HEK293 (cell line): ENCODE data around the gene SSTR5.

Experiments used
- CTCF ChIA-PET: fragments of 350-600 bp; formaldehyde crosslinking; extraction: SDS; loops from one replicate; lab custom pipeline; 2021; ENCODE audit warnings: antibody characterized with exemption; lab: Yijun Ruan, JAX
- POLR2A ChIA-PET: fragments of 300-600 bp; formaldehyde crosslinking; extraction: SDS; loops from one replicate; lab custom pipeline; 2020; ENCODE audit warnings: antibody characterized with exemption, inconsistent platforms; lab: Yijun Ruan, JAX
- H3K27ac ChIP-seq: fragments of 200-500 bp; sonication (Bioruptor generic); 2 replicates; pipeline ENCODE4 v1.5.1; 2014; ENCODE audit warnings: low read depth, low read length, control low read depth, inconsistent platforms; ENCODE audit errors: extremely low read depth
- H3K36me3 ChIP-seq, 2 experiments: fragments of 200-500 bp in 1 of 2; sonication (Bioruptor generic) in 1 of 2; 1 replicate in 1 of 2; 2 replicates in 1 of 2; pipeline ENCODE4 v1.5.1; 2014 to 2017; ENCODE audit warnings: inconsistent platforms in 2 of 2, low read length in 2 of 2; ENCODE audit not compliant: control insufficient read depth in 2 of 2, insufficient read depth in 1 of 2
- H3K4me1 ChIP-seq: fragments of 200-500 bp; sonication (Bioruptor generic); 2 replicates; pipeline ENCODE4 v1.5.1; 2014; ENCODE audit warnings: mild to moderate bottlenecking, low read length, inconsistent platforms; ENCODE audit not compliant: control insufficient read depth, insufficient read depth
- H3K4me3 ChIP-seq: 2 replicates; pipeline ENCODE4 v1.5.1; 2011; ENCODE audit warnings: low read depth, mild to moderate bottlenecking, control low read depth, low read length, moderate library complexity
- H3K9me3 ChIP-seq: fragments of 200-500 bp; sonication (Bioruptor generic); 2 replicates; pipeline ENCODE4 v1.5.1; 2014; ENCODE audit warnings: low read depth, low read length, inconsistent platforms; ENCODE audit not compliant: control insufficient read depth, insufficient read depth
- CTCF ChIP-seq: fragments of 450-650 bp; formaldehyde crosslinking; IDR thresholded peaks from 2 replicates; pipeline ENCODE4 v1.5.1; 2016; ENCODE audit warnings: missing biosample characterization, missing genetic modification characterization
- INSM2 ChIP-seq: fragments of 450-650 bp; formaldehyde crosslinking; IDR thresholded peaks from 2 replicates; pipeline ENCODE4 v1.5.1; 2016; ENCODE audit warnings: missing biosample characterization, missing genetic modification characterization
- KLF10 ChIP-seq: fragments of 450-650 bp; IDR thresholded peaks from 2 replicates; pipeline ENCODE4 v1.5.1; 2018; ENCODE audit warnings: missing biosample characterization, mild to moderate bottlenecking, missing genetic modification characterization
- KLF9 ChIP-seq: fragments of 450-650 bp; formaldehyde crosslinking; IDR thresholded peaks from 2 replicates; pipeline ENCODE4 v1.5.1; 2016; ENCODE audit warnings: missing biosample characterization, missing genetic modification characterization, low read depth
- PBX3 ChIP-seq: sonication (generic); formaldehyde crosslinking; IDR thresholded peaks from 2 replicates; pipeline ENCODE4 v1.8.1; 2022; ENCODE audit warnings: mild to moderate bottlenecking, moderate library complexity, missing genetic modification reagents
- SALL2 ChIP-seq: fragments of 450-650 bp; formaldehyde crosslinking; IDR thresholded peaks from 2 replicates; pipeline ENCODE4 v1.5.0; 2017; ENCODE audit warnings: missing biosample characterization, mild to moderate bottlenecking, missing genetic modification characterization, borderline replicate concordance
- SETDB1 ChIP-seq: IDR thresholded peaks from one replicate; pipeline ENCODE4 v1.6.1; 2017; ENCODE audit warnings: mild to moderate bottlenecking, low read length, moderate library complexity, mixed read lengths; ENCODE audit not compliant: insufficient read length
- ZBTB1 ChIP-seq: fragments of 450-650 bp; formaldehyde crosslinking; IDR thresholded peaks from 2 replicates; pipeline ENCODE4 v1.5.1; 2016; ENCODE audit warnings: missing biosample characterization, missing genetic modification characterization
- ZBTB8A ChIP-seq: fragments of 450-650 bp; formaldehyde crosslinking; IDR thresholded peaks from 2 replicates; pipeline ENCODE4 v1.5.1; 2016; ENCODE audit warnings: missing biosample characterization, missing genetic modification characterization
- ZNF133 ChIP-seq: fragments of 450-650 bp; formaldehyde crosslinking; IDR thresholded peaks from 2 replicates; pipeline ENCODE4 v1.5.1; 2016; ENCODE audit warnings: missing biosample characterization, missing genetic modification characterization
- ZNF140 ChIP-seq: fragments of 450-650 bp; formaldehyde crosslinking; IDR thresholded peaks from 2 replicates; pipeline ENCODE4 v1.5.1; 2016; ENCODE audit warnings: missing biosample characterization, missing genetic modification characterization
- ZNF148 ChIP-seq: fragments of 450-650 bp; formaldehyde crosslinking; IDR thresholded peaks from 2 replicates; pipeline ENCODE4 v1.5.0; 2017; ENCODE audit warnings: missing biosample characterization, missing genetic modification characterization, borderline replicate concordance
- ZNF24 ChIP-seq: fragments of 450-650 bp; formaldehyde crosslinking; IDR thresholded peaks from 2 replicates; pipeline ENCODE4 v1.5.1; 2016; ENCODE audit warnings: missing biosample characterization, missing genetic modification characterization
- ZNF335 ChIP-seq: fragments of 450-650 bp; formaldehyde crosslinking; conservative IDR thresholded peaks from 2 replicates; pipeline ENCODE4 v1.5.1; 2016; ENCODE audit warnings: missing biosample characterization, missing genetic modification characterization
- ZNF341 ChIP-seq: fragments of 450-650 bp; formaldehyde crosslinking; IDR thresholded peaks from 2 replicates; pipeline ENCODE4; 2016; ENCODE audit warnings: low read depth, missing biosample characterization, missing genetic modification characterization
- ZNF473 ChIP-seq: fragments of 450-650 bp; formaldehyde crosslinking; IDR thresholded peaks from 2 replicates; pipeline ENCODE4 v1.5.1; 2017; ENCODE audit warnings: missing biosample characterization, missing genetic modification characterization
- ZNF521 ChIP-seq: fragments of 450-650 bp; formaldehyde crosslinking; IDR thresholded peaks from 2 replicates; pipeline ENCODE4 v1.5.1; 2017; ENCODE audit warnings: missing biosample characterization, mild to moderate bottlenecking, missing genetic modification characterization
- ZNF558 ChIP-seq: fragments of 450-650 bp; formaldehyde crosslinking; IDR thresholded peaks from 2 replicates; pipeline ENCODE4 v1.5.1; 2016; ENCODE audit warnings: missing biosample characterization, missing genetic modification characterization
- ZNF560 ChIP-seq: fragments of 450-650 bp; formaldehyde crosslinking; IDR thresholded peaks from 2 replicates; pipeline ENCODE4 v1.5.1; 2017; ENCODE audit warnings: missing biosample characterization, missing genetic modification characterization, borderline replicate concordance
- ZNF580 ChIP-seq: fragments of 450-650 bp; formaldehyde crosslinking; IDR thresholded peaks from 2 replicates; pipeline ENCODE4 v1.5.1; 2016; ENCODE audit warnings: missing biosample characterization, missing genetic modification characterization
- ZNF610 ChIP-seq: fragments of 450-650 bp; formaldehyde crosslinking; IDR thresholded peaks from 2 replicates; pipeline ENCODE4 v1.5.1; 2016; ENCODE audit warnings: missing biosample characterization, missing genetic modification characterization, borderline replicate concordance
- ZNF629 ChIP-seq: fragments of 450-650 bp; formaldehyde crosslinking; IDR thresholded peaks from 2 replicates; pipeline ENCODE4 v1.5.1; 2017; ENCODE audit warnings: missing biosample characterization, missing genetic modification characterization
- ZNF658 ChIP-seq: fragments of 450-650 bp; formaldehyde crosslinking; IDR thresholded peaks from 2 replicates; pipeline ENCODE4; 2016; ENCODE audit warnings: missing biosample characterization, missing genetic modification characterization
- ZNF76 ChIP-seq: fragments of 450-650 bp; formaldehyde crosslinking; IDR thresholded peaks from 2 replicates; pipeline ENCODE4; 2016; ENCODE audit warnings: low read depth, missing biosample characterization, missing genetic modification characterization, borderline replicate concordance
- ZNF776 ChIP-seq: fragments of 450-650 bp; formaldehyde crosslinking; IDR thresholded peaks from 2 replicates; pipeline ENCODE4 v1.5.0; 2017; ENCODE audit warnings: missing biosample characterization, missing genetic modification characterization, borderline replicate concordance

The SSTR5 gene

GRCh38 chr16:1073262-1073558 is 663 bp downstream of the SSTR5 start:
- no peak for TF ChIP-seq ZBTB1 (tag by site-specific recombination)
- TF ChIP-seq ZNF629 (tag by site-specific recombination) = no peak
- TF ChIP-seq ZNF335 (tag by site-specific recombination) = no peak
- TF ChIP-seq KLF9 = no peak
- TF ChIP-seq ZNF140 = no peak
- TF ChIP-seq ZNF610 = no peak
- TF ChIP-seq ZNF558 (tag by site-specific recombination) = no peak
- TF ChIP-seq ZNF580 (tag by site-specific recombination) = no peak
- TF ChIP-seq SALL2 (tag by site-specific recombination) = no peak
- no peak for TF ChIP-seq ZNF76
- no peak for TF ChIP-seq ZNF148 (tag by site-specific recombination)
- TF ChIP-seq ZNF24 (tag by site-specific recombination) = no peak
- TF ChIP-seq, all 188 proteins: peak for 0
- Histone ChIP-seq H3K9me3 (no peaks in the 10 kb centered on the region), H3K4me1 (peaks cover 3% of the 10 kb centered on the region), H3K4me3 (no peak overlapping the region), H3K27ac (no peak overlapping the region), H3K36me3 (no peaks in the 10 kb centered on the region)
- ChIA-PET CTCF (no interaction called here), POLR2A (no interaction called here)

- Histone ChIP-seq H3K4me1 (peaks cover 8% of the 10 kb centered on the region), H3K27ac (no peak overlapping the region), H3K9me3 (no peaks in the 10 kb centered on the region), H3K4me3 (no peak overlapping the region), H3K36me3 (no peaks in the 10 kb centered on the region)
- ChIA-PET CTCF (interaction anchor here (1.4 kb wide), 1 partner anchor 18 kb away, joined by 5 read pairs; no protein-coding TSS in a partner anchor), POLR2A (no interaction called here)
- TF ChIP-seq KLF9 (no peak), ZNF776 (tag by site-specific recombination) (no peak), ZBTB8A (tag by site-specific recombination) (no peak), ZNF341 (tag by site-specific recombination) (no peak), PBX3 (CRISPR knock-in tag) (no peak), ZNF133 (no peak), ZNF473 (no peak), CTCF (tag by site-specific recombination) (0 out of 2 replicates have a peak, but pooled peaks have one; percentile 31), INSM2 (no peak), ZNF560 (tag by site-specific recombination) (no peak), ZNF521 (tag by site-specific recombination) (no peak), KLF10 (no peak), SETDB1 (no peak), ZNF658 (tag by site-specific recombination) (no peak)
These were observed 1.2 kb downstream of the SSTR5 start for GRCh38 chr16:1073566-1074378.
